GM21619 (cell line): ENCODE measurements around the gene RARA.
"Not testable (repeated sequence)": the region's sequence is repeated elsewhere in the genome, so short reads cannot be mapped to it uniquely, and the experiment has no call there.

Experiments used
- ATAC-seq: cut with Tn5 transposase; IDR thresholded peaks from one replicate; pipeline ENCODE4 v1.9.1; 2021; ENCODE audit not compliant: unreplicated experiment

RARA gene

GRCh38 chr17:40297511-40297910 lies 11.5 kb upstream of the RARA start:
- no peak for ATAC-seq

DNA sequence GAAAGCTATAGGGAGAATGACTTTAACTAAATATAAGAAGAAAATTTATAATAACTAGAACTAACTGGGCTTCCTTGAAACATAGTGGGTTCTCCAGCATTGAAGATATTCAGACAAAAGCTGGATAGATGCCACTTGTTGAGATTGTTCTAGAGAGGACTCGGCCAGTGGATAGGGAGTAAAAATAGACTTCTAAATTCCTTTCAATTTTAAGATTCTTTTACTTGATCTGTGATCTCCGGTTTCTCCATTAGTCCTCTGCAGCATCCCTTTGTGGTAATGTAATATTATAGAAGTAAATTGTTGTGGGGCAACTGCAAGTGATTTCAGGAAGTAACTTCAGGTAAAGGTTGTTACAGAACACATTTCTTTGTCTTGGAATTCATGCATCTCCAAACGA lies 10.3 kb upstream of the RARA start:
- no peak for ATAC-seq

- not testable (repeated sequence) for ATAC-seq
These were observed 9.7 kb upstream of the RARA start for GRCh38 chr17:40299159-40299757.

DNA sequence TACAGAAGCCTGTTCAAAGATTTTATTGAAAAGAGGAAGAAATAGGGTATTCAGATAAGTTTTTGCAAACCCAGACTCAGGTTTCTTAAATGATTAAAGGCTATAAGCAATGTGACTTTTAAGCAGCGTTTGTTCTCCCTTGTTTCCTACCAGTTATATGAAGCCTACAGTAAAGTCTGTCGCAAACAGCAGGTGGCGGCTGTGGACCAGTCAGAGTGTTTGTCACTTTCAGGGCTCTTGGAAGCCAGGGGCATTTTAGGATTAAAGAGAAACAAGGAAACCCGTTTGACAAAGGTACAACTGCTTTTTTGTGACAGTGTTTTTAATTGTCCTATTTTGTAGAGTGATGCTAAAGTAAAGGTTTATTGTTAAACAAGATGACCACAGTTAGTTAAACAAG lies 7.7 kb upstream of the RARA start:
- ATAC-seq = no peak

- ATAC-seq = no peak
These were observed 5.8 kb upstream of the RARA start for GRCh38 chr17:40303009-40303657.

DNA sequence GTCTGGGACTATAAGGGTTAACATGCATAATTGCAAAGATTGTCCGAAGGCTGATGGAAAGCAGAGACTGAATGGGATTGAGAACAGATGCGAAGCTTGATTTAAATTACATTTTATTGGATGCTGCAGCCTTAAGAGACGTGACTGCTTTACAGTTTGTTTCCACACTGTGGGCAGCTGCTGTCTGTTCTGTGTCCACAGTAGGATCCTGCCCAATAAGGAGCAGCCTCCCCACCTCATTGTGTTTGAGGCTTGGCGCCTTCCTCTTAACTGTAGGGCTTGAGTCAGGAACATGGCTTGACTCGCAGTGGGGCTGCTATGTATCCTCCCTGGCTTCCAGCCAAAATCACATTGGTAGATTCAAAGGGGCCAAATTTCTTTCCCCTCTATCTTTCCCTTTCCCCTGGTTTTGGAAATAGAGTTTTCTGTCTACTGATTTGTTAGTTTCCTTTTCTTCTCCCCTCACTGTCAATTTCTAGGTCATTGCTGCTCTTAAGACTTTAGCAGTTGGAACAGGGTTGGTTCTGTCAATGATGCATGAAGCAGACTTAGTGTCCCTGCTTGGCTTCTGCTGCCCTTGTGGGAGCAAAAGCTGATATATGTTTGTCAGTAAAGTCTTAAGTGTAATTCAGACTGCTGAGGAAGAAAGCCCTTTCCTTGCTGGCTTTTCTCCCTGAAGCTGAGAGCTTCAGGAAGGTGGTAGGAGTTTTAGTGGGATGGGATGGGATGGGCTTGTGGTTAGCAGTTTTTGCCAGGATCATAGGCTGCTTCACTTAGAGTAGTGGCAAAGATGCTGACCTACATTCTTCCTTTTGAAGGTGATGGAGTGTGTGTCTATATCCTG lies 5.0 kb upstream of the RARA start:
- ATAC-seq = no peak

GRCh38 chr17:40304552-40304863 lies 4.5 kb upstream of the RARA start:
- not testable (repeated sequence) for ATAC-seq

GRCh38 chr17:40304866-40305265 lies 4.1 kb upstream of the RARA start:
- ATAC-seq = not testable (repeated sequence)

DNA sequence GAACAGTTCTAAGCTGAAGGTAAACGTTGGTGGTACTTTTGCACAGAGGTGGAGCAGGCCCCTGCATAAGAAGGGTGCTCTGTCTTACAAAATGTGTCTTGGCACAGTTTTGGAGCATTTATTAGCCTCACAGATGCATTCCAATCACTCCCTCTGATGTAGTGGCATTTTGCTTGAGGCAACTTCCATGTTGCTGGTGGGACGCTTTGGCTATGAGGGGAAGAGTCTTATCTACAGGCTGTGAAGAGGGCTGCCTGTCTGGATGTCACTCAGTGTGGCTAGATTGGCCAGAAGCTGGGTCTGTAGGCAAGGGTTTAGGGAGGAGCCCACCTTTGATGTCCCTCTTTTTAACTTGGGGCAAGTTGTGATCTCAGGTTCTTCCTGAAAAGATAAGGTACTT lies 2.6 kb upstream of the RARA start:
- no peak for ATAC-seq

DNA sequence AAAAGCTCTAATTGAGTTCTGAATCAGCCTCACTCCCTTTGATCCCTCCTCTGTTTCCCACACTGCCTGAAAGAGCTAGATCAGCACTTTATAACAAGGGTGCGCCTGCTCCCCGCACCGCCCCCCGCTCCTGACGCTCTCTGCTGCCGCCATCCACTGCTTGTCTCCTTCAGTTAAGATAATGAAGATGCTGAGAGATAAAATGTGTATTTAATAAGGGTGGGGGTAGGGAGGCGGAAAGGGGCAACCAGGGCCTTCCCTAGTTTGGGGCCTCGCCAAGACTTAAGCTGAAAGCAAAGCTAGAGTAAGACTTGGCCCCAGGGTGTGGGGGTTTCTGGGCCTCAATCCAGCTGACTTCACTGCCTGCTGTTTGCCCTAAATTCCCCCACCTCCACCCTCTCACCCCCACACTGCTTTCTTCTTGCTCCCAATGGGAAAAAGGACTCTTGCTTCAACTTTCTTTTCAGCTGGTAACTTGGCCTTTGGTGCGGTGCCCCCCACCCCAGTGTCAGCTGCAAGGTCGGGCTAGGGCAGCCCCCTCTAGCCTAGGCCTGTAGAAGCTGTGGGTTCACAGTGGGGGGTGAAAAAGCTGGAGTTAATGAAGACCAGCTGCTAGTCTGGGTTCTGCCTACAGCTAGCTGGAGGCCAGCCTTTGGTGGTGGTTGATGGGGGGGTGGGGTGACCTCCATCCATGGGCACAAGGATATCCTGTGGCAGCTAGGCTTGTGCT lies 1.8 kb upstream of the RARA start:
- no peak for ATAC-seq

DNA sequence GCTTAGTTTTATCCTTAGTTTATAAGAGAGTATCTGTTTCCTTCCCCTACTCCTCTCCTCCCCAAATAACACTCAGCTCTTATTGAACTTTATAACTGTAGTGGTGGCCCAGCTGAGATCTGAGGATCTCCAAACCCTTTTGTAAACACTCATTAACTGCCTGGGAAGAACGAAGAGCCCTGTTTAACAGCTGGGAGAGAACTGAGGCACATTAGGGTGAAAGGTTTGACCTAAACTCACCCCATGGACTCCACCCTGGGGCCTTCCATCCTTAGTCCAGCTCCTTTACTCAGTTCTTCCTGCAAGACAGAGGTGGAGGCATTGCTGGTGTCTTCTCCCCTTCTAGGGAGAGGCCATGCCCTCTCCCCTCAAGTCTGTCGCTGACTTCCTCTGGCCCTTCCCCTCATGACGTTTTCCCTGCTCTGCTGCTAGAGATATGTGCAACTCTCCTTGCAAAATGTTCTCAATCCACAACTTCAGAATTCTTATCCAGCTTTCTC lies 1.2 kb upstream of the RARA start:
- ATAC-seq = no peak

DNA sequence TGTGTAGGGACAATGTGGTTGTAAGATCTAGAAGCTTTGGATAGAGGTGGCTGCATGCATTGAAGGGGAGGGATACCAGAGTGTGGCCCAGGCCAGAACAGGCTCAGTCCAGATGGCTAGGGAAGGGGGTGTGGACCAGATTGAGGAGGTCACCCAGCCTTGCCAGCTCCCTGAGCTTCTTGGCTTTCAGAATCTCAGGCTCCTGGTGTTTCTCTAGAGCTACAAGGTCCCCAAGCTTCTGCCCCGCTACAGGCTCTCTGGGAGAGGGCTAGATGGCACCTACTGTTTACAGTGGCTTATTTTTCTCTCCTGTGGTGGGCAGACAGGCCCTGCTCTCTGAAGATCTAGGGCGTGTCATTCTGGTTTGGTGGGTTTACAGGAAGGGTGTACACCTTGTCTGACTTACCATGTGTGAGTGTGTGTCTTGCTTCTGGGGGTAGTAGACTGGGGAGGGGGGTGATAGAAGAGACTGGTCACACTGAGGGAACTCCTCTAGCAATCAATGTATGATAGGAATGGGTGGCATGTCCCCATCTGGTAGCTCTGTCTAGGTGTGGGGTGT lies 1.1 kb downstream of the RARA start:
- no peak for ATAC-seq

- ATAC-seq = no peak
These were observed 2.0 kb downstream of the RARA start for GRCh38 chr17:40310882-40311391.

DNA sequence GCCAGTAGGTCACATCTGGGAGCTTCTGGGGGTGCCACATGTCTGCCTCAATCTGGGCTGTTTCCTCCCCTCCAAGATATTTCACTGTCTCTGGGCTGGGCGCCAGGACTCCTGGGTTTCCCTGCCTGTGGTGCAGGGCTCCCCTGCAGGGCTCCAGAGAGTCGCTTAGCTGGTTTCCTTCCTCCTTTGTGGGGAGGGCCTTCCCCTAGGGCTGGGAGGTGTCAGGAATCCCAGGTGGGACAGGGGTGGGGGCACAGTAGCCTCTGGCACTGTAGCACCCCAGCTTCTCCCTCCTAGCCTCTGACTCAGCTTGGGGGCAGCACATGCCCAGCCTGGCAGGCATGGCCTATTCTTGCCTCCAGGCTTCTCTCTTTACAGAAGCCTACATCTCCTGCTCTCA lies 2.6 kb downstream of the RARA start:
- no peak for ATAC-seq

DNA sequence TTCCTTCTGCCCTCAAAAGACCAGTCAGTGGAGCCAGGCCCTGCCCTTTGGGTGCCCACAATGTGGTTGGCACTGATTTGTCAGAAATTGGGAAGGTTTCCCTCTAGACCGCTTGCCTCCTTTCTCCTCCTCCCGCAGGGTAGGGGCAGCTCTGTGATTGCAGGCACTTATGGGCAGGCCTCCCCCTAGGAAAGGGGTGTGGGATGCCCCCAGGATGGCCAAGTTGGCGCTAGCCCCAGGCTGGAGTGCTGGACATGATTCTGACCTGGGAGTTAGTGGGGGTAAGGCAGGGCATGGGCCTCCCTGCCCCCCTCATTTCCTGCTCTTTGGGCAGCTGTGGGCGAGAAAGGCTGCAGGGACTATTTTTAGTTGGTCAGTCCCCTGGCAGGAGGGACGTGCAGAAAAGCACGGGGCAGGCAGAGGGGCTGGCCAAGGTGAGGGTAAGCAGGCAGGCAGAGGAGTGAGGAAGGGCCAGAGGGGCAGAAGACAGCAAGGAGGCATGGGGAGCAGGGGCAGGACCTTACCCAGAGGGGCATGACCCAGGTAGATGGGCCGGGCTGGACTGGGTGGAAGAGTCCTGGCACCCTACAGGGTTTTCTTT lies 3.3 kb downstream of the RARA start:
- no peak for ATAC-seq

DNA sequence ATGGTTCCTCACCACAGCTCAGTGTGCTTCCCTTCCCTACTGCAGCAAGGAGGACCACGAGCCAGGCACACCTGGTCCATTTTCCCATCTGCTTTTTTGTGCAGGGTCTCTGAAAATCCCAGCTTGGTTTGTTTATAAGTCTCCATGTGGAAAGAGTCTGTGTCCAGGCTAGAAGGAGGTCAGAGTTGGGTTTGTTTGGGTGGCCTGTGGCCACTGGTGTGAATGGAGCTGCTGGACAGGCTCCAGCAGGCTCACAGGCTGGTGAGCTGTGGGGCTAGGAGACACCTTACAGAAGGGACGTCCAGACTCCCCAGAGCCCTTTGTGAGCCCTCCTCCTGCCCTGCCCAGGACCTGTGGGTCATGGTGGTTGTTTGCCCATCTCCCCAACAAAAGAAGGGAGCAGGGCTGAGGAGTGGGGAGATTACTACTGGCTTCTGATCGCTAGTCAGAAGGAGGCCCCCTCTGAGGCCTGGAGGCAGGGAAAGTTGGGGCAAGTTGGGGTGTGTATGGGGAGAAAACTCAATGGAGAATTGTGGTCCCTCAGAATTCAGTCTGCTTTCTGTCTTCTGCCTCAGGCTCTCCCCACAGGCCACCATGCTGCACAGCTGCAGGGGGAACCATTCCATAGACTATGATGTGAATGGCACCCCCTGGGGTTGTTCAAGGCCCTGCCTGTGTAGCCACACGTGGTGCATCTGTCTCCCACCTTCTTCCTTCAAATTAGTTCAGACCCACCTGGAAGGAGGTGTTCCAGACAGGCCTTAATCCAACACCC lies 4.1 kb downstream of the RARA start:
- no peak for ATAC-seq

DNA sequence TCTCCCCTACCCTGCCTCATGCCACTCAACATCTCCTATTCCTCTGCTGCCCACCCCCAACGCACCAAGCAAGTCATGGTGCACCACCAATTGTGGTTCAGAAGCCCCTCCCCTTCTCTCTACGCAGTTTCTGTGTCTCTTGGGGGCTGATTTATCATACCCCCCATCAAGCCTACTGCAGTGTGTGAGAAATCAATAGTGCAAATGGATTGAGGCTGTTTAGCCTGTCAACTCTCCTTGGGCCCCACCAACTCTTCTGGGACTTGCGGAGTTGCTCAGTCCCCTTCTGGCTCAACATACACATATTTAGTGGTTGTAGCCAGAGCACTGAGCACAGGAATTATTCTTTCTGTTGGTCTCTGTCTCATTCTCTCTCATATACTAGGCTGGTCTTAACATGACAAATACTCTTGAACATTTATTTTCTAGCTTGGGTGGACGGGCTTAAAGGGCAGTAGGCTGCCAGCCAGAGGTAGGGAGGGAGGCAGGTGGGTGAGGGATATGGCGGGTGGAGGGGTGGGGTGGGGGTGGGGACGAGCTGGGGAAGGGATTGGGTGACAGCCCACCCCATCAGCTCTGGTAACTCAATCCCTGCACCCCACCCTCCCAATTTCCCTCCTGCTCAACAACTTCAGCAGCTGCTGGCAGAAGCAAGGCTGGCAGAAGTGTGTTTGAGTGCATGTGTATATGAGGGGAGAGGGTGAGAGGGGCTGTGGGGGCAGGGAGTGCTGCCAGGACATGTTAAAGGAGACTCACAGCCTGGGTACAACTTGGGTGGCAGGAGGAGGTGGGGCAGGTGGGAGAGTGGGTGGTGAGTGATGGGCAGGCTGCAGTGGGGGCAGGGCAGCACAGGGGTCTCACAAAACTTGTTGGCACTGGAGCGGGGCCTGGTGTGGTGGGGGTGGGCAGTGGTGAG lies 4.9 kb downstream of the RARA start:
- no peak for ATAC-seq

GRCh38 chr17:40314584-40314956 lies 5.6 kb downstream of the RARA start:
- ATAC-seq = no peak

DNA sequence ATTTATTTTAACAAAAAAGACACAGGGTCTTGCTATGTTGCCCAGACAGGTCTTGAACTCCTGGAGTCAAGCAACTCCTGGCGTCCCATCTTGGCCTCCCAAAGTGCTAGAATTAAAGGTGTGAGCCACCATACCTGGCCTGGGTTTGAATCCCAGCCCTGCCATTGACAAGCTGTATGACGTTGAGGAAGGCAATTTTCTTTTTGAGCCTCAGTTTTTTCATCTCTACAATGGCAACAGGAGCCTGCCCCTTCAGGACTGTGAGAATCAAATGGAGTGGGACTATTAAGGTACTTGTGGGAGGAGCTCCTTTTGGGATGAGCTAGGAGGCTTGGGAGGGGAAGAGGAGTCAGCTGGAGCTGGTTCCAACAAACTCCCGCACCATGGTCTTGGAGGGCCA lies 6.2 kb downstream of the RARA start:
- ATAC-seq = no peak
